Suppressor macrophage treated with lipopolysaccharide for 1 hour (primary cell): ENCODE results near the gene MBTD1.
"Not testable (repeated sequence)": the region's sequence is repeated elsewhere in the genome, so short reads cannot be mapped to it uniquely, and the experiment has no call there.

Experiments used
- DNase-seq, 3 donors: peaks; one replicate each; pipeline ENCODE4 v3.0.0-alpha.2; 2020 to 2022

The MBTD1 gene

GRCh38 chr17:51185763-51186332, 74.0 kb downstream of the MBTD1 start:
- DNase-seq = no peak

GRCh38 chr17:51184124-51184523, 75.7 kb downstream of the MBTD1 start:
- DNase-seq = no peak

GRCh38 chr17:51180486-51180885, 79.4 kb downstream of the MBTD1 start:
- DNase-seq = no peak

GRCh38 chr17:51172030-51172429, 87.8 kb downstream of the MBTD1 start:
- DNase-seq = not testable (repeated sequence)

GRCh38 chr17:51170736-51171135, 89.1 kb downstream of the MBTD1 start:
- no peak for DNase-seq

GRCh38 chr17:51169340-51169739, 90.5 kb downstream of the MBTD1 start:
- DNase-seq = no peak

- peak; percentile 53 to 76 (median 63) for DNase-seq
Measured at GRCh38 chr17:51166987-51167931, 92.6 kb downstream of the MBTD1 start.

GRCh38 chr17:51166198-51166986, 93.5 kb downstream of the MBTD1 start, which contains the start of gene NME2:
Gene NME2 (plus strand): TSS chr17:51166411. CDS start chr17:51166831, 420 bp downstream.
- peak; percentile 84 to 95 (median 91) for DNase-seq

- DNase-seq = no peak
Measured at GRCh38 chr17:51165680-51166197, 94.1 kb downstream of the MBTD1 start.

- no peak for DNase-seq
Measured at GRCh38 chr17:51164911-51165679, 94.8 kb downstream of the MBTD1 start.

- no peak for DNase-seq
Measured at GRCh38 chr17:51161541-51161940, 98.3 kb downstream of the MBTD1 start.

GRCh38 chr17:51159604-51160003, 100.2 kb downstream of the MBTD1 start:
- DNase-seq = no peak

- no peak for DNase-seq
Measured at GRCh38 chr17:51155416-51155815, 104.4 kb downstream of the MBTD1 start.

- no peak for DNase-seq
Measured at GRCh38 chr17:51154176-51154575, 105.7 kb downstream of the MBTD1 start.

- DNase-seq = peak; percentile 98 to 100 (median 100)
Measured at GRCh38 chr17:51153210-51154072, 106.4 kb downstream of the MBTD1 start, which contains the start of gene NME1. Gene NME1 (plus strand): TSS chr17:51153559. CDS start chr17:51155655, 2,096 bp downstream.

GRCh38 chr17:51152766-51153209, 107.1 kb downstream of the MBTD1 start:
- DNase-seq = peak; percentile 35 to 68 (median 55)

GRCh38 chr17:51150932-51151331, 108.9 kb downstream of the MBTD1 start:
- DNase-seq = no peak

- peak in 1 of 3 donors; percentile 52 for DNase-seq
Measured at GRCh38 chr17:51149163-51149562, 110.7 kb downstream of the MBTD1 start.

GRCh38 chr17:51147650-51148049, 112.2 kb downstream of the MBTD1 start:
- DNase-seq = peak; percentile 58 to 94 (median 86)

- DNase-seq = no peak
Measured at GRCh38 chr17:51144266-51145022, 115.4 kb downstream of the MBTD1 start.
